RWPE1 (cell line): ENCODE measurements around the gene KLK13.

Experiments used
- CTCF ChIA-PET: fragments of 350-600 bp; sonication (Branson Sonifier 250); formaldehyde crosslinking; extraction: SDS; loops from one replicate; lab custom pipeline; 2021; lab: Yijun Ruan, JAX
- POLR2A ChIA-PET: fragments of 400-600 bp; formaldehyde crosslinking; extraction: SDS; loops from one replicate; lab custom pipeline; 2020; ENCODE audit warnings: antibody characterized with exemption; ENCODE audit not compliant: low non-redundant PET; lab: Yijun Ruan, JAX
- DNase-seq: peaks from one replicate; pipeline ENCODE4 v3.0.0; 2012; ENCODE audit warnings: low spot score
- H3K27ac ChIP-seq: fragments of 450-650 bp; 2 replicates; pipeline ENCODE4 v1.5.1; 2017
- CTCF ChIP-seq: fragments of 450-650 bp; conservative IDR thresholded peaks from 2 replicates; pipeline ENCODE4 v1.5.1; 2017; ENCODE audit warnings: low read depth, mild to moderate bottlenecking

KLK13 gene

GRCh38 chr19:51093510-51094345, 28.8 kb upstream of the KLK13 start:
- ChIA-PET POLR2A (no interaction called here), CTCF (interaction anchor here (0.6 to 4.5 kb wide), 10 partner anchors 16 to 369 kb away, joined by 3 to 64 read pairs (median 4); partner anchors contain the start of gene KLK10)
- no peak for TF ChIP-seq CTCF
- no peak overlapping the region for H3K27ac ChIP-seq
- DNase-seq = no peak

- DNase-seq = no peak
- ChIA-PET CTCF (interaction anchor here (0.8 to 4.5 kb wide), 2 partner anchors 17 to 74 kb away, joined by 3 to 64 read pairs; partner anchors contain the start of gene KLK10), POLR2A (no interaction called here)
- TF ChIP-seq CTCF = no peak
- no peak overlapping the region for H3K27ac ChIP-seq
These were observed 28.2 kb upstream of the KLK13 start for GRCh38 chr19:51093101-51093500.

- ChIA-PET POLR2A (interaction anchor here (0.7 kb wide), 1 partner anchor 71 kb away, joined by 9 read pairs; no protein-coding TSS in a partner anchor), CTCF (interaction anchor here (0.6 to 0.7 kb wide), 5 partner anchors 71 to 612 kb away, joined by 3 read pairs; no protein-coding TSS in a partner anchor)
- no peak overlapping the region for H3K27ac ChIP-seq
- no peak for DNase-seq
- no peak for TF ChIP-seq CTCF
These were observed 27.3 kb upstream of the KLK13 start for GRCh38 chr19:51091895-51092873.

- CTCF ChIA-PET = no interaction called here
These were observed 26.2 kb upstream of the KLK13 start for GRCh38 chr19:51091126-51091525.

GRCh38 chr19:51090471-51090870, 25.6 kb upstream of the KLK13 start:
- TF ChIP-seq CTCF = no peak
- DNase-seq = no peak
- POLR2A ChIA-PET = no interaction called here
- CTCF ChIA-PET = interaction anchor here (0.6 kb wide), 1 partner anchor 22 kb away, joined by 3 read pairs; no protein-coding TSS in a partner anchor
- no peak overlapping the region for H3K27ac ChIP-seq

More at GRCh38 chr19:51091126-51091525, 26.2 kb upstream of the KLK13 start:
- no peak for TF ChIP-seq CTCF
- POLR2A ChIA-PET = no interaction called here
- DNase-seq = no peak
- no peak overlapping the region for H3K27ac ChIP-seq

GRCh38 chr19:51089786-51090185, 24.9 kb upstream of the KLK13 start:
- CTCF ChIA-PET = interaction anchor here (0.6 kb wide), 1 partner anchor 22 kb away, joined by 3 read pairs; no protein-coding TSS in a partner anchor
- H3K27ac ChIP-seq = no peak overlapping the region
- no peak for DNase-seq
- TF ChIP-seq CTCF = no peak
- POLR2A ChIA-PET = no interaction called here
